Mesendoderm (in vitro differentiated cells): Measurements from ENCODE around the gene DCAF17.

Experiments used
- DNase-seq: peaks from one replicate; pipeline ENCODE4 v3.0.0; 2013
- H2AK5ac ChIP-seq: 2 replicates; pipeline ENCODE4 v1.6.1; 2013; ENCODE audit warnings: low read length, inconsistent platforms
- H2BK120ac ChIP-seq: 2 replicates; pipeline ENCODE4 v1.6.1; 2013; ENCODE audit warnings: low read depth, mild to moderate bottlenecking, low read length, moderate library complexity, mixed read lengths
- H2BK15ac ChIP-seq: replicated peaks from 2 replicates; pipeline ENCODE4 v1.6.1; 2013; ENCODE audit warnings: low read depth, mild to moderate bottlenecking, moderate library complexity
- H2BK5ac ChIP-seq: 2 replicates; pipeline ENCODE4 v1.6.1; 2013; ENCODE audit warnings: low read length, inconsistent platforms
- H3K18ac ChIP-seq: 2 replicates; pipeline ENCODE4 v1.6.1; 2013; ENCODE audit warnings: mild to moderate bottlenecking, low read length, mixed read lengths
- H3K23ac ChIP-seq: one replicate; pipeline ENCODE4 v1.6.1; 2013; ENCODE audit warnings: low read length
- H3K27ac ChIP-seq: 2 replicates; pipeline ENCODE4 v1.5.1; 2013; ENCODE audit warnings: low read depth, mild to moderate bottlenecking, inconsistent platforms, low read length, moderate library complexity
- H3K27me3 ChIP-seq: 2 replicates; pipeline ENCODE4 v1.6.1; 2013; ENCODE audit warnings: low read length, control low read depth, mild to moderate bottlenecking, inconsistent platforms; ENCODE audit not compliant: insufficient read depth, poor library complexity
- H3K36me3 ChIP-seq: 2 replicates; pipeline ENCODE4 v1.6.1; 2013; ENCODE audit warnings: low read length, inconsistent platforms; ENCODE audit not compliant: control insufficient read depth, insufficient read depth
- H3K4ac ChIP-seq: one replicate; pipeline ENCODE4 v1.6.1; 2013; ENCODE audit warnings: low read depth, mild to moderate bottlenecking, low read length, moderate library complexity
- H3K4me1 ChIP-seq: 2 replicates; pipeline ENCODE4 v1.6.1; 2013; ENCODE audit warnings: low read depth, low read length, inconsistent platforms; ENCODE audit not compliant: control insufficient read depth
- H3K4me2 ChIP-seq: 2 replicates; pipeline ENCODE4 v1.6.1; 2013; ENCODE audit warnings: low read length
- H3K4me3 ChIP-seq: 2 replicates; pipeline ENCODE4 v1.5.1; 2013; ENCODE audit warnings: mild to moderate bottlenecking, low read length
- H3K56ac ChIP-seq: one replicate; pipeline ENCODE4 v1.6.1; 2013; ENCODE audit warnings: low read length
- H3K79me1 ChIP-seq: 2 replicates; pipeline ENCODE4 v1.6.1; 2013; ENCODE audit warnings: low read length, inconsistent platforms
- H3K79me2 ChIP-seq: 2 replicates; pipeline ENCODE4 v1.6.1; 2013; ENCODE audit warnings: mild to moderate bottlenecking, low read length; ENCODE audit not compliant: control insufficient read depth, insufficient read depth
- H3K9ac ChIP-seq: 2 replicates; pipeline ENCODE4 v1.6.1; 2013; ENCODE audit warnings: low read length, inconsistent platforms
- H4K5ac ChIP-seq: one replicate; pipeline ENCODE4 v1.6.1; 2013; ENCODE audit warnings: low read length
- H4K8ac ChIP-seq: one replicate; pipeline ENCODE4 v1.6.1; 2013; ENCODE audit warnings: low read depth, mild to moderate bottlenecking, control low read depth, low read length, moderate library complexity
- WGBS: extraction: QIAGEN DNeasy Blood & Tissue Kit; methylation state at CpG from one replicate; pipeline ENCODE4 v1.1.7; 2013; ENCODE audit warnings: low lambda C conversion rate, missing lambda C conversion rate; ENCODE audit not compliant: insufficient coverage; ENCODE audit errors: extremely low coverage; 5-methylcytosine and 5-hydroxymethylcytosine counted together

The DCAF17 gene

GRCh38 chr2:171432969-171433762 lies 860 bp upstream of the DCAF17 start:
- Histone ChIP-seq H3K18ac (peak overlapping the region; percentile 82), H2BK120ac (no peak overlapping the region), H4K5ac (peak overlapping the region; percentile 96), H3K27me3 (no peaks in the 10 kb centered on the region), H3K9ac (peak overlapping the region; percentile 92), H2AK5ac (peak overlapping the region; percentile 100), H4K8ac (no peak overlapping the region), H2BK5ac (peak overlapping the region; percentile 95), H3K4me3 (peak overlapping the region; percentile 90), H3K79me2 (peaks cover 33% of the 10 kb centered on the region), H3K79me1 (peaks cover 8% of the 10 kb centered on the region), H3K4ac (peak overlapping the region; percentile 25), H3K36me3 (no peaks in the 10 kb centered on the region), H2BK15ac (no peak overlapping the region), H3K4me1 (peaks cover 9% of the 10 kb centered on the region), H3K27ac (peak overlapping the region; percentile 85), H3K56ac (peak overlapping the region; percentile 95), H3K4me2 (peak overlapping the region; percentile 77), H3K23ac (peak overlapping the region; percentile 32)
- peak; percentile 76 for DNase-seq
- WGBS = no CpG with 5 or more reads among the region's 20 CpGs

DNA sequence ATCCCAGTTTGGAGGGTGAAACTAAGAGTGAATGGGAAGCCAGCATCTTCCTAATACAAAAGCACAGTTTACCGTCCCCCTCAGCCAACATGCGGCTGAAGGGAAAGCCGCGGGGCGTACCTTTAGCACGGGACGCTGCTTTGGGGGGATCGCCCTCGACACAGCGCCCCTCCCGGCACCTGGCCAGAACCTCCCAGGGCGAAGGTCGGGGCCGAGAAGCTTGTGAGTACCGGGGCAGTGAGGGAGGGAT lies 338 bp upstream of the DCAF17 start, which contains the start of gene METTL8:
METTL8 (minus strand) TSS at position 228 of the 250 bp plus-strand sequence. CDS start 41,805 bp downstream, outside the sequence.
- peak within 1 kb of the TSS; percentile 59 for H4K8ac ChIP-seq
- H3K4ac ChIP-seq = peak within 1 kb of the TSS; percentile 92
- peak within 1 kb of the TSS; percentile 32 for H3K23ac ChIP-seq
- H3K4me3 ChIP-seq = peak within 1 kb of the TSS; percentile 90
- H3K27ac ChIP-seq = peak within 1 kb of the TSS; percentile 98
- no peaks in the 10 kb centered on the region for H3K27me3 ChIP-seq
- H4K5ac ChIP-seq = peak within 1 kb of the TSS; percentile 96
- H3K4me2 ChIP-seq = peak within 1 kb of the TSS; percentile 77
- H2BK15ac ChIP-seq = no peak within 1 kb of the TSS
- peak within 1 kb of the TSS; percentile 95 for H2BK5ac ChIP-seq
- peaks cover 6% of the 10 kb centered on the region for H3K79me1 ChIP-seq
- no peak within 1 kb of the TSS for H2BK120ac ChIP-seq
- DNase-seq = no peak
- peak within 1 kb of the TSS; percentile 86 for H3K18ac ChIP-seq
- H3K56ac ChIP-seq = peak within 1 kb of the TSS; percentile 95
- WGBS = no CpG with 5 or more reads among the region's 15 CpGs
- H3K4me1 ChIP-seq = peaks cover 7% of the 10 kb centered on the region
- H3K79me2 ChIP-seq = peaks cover 29% of the 10 kb centered on the region
- H3K9ac ChIP-seq = peak within 1 kb of the TSS; percentile 92
- H2AK5ac ChIP-seq = peak within 1 kb of the TSS; percentile 100
- H3K36me3 ChIP-seq = no peaks in the 10 kb centered on the region

DNA sequence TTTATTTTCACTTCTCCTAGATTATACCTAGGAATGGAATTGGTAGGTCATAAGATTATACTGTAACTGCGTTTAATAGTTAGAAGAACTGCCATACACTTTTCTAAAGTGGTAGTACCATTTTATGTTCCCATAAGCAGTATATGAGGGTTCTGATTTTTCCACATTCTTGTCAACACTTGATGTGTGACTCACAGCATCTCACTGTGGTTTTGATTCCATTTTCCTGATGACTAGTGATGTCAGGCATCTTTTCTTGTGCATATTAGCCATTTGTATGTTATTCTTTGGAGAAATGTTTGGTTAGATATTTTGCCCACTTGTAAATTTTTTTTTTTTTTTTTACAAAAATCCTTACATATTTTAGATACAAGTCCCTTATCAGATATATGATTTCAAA lies 2.3 kb downstream of the DCAF17 start:
- WGBS = no CpG with 5 or more reads among the region's 1 CpG
- no peak for DNase-seq
- Histone ChIP-seq H3K79me1 (peaks cover 6% of the 10 kb centered on the region), H2BK15ac (no peak overlapping the region), H3K56ac (no peak overlapping the region), H3K4ac (no peak overlapping the region), H4K8ac (no peak overlapping the region), H2BK120ac (no peak overlapping the region), H3K23ac (no peak overlapping the region), H3K4me1 (peaks cover 4% of the 10 kb centered on the region), H3K79me2 (peaks cover 17% of the 10 kb centered on the region), H3K4me2 (no peak overlapping the region), H3K4me3 (no peak overlapping the region), H2AK5ac (no peak overlapping the region), H2BK5ac (no peak overlapping the region), H4K5ac (no peak overlapping the region), H3K36me3 (no peaks in the 10 kb centered on the region), H3K27ac (no peak overlapping the region), H3K18ac (no peak overlapping the region), H3K9ac (no peak overlapping the region), H3K27me3 (no peaks in the 10 kb centered on the region)

- Histone ChIP-seq H2BK15ac (no peak overlapping the region), H3K27me3 (no peaks in the 10 kb centered on the region), H3K9ac (no peak overlapping the region), H2BK5ac (no peak overlapping the region), H4K8ac (no peak overlapping the region), H3K23ac (no peak overlapping the region), H2BK120ac (no peak overlapping the region), H3K36me3 (no peaks in the 10 kb centered on the region), H2AK5ac (no peak overlapping the region), H4K5ac (no peak overlapping the region), H3K4me2 (no peak overlapping the region), H3K56ac (no peak overlapping the region), H3K27ac (no peak overlapping the region), H3K18ac (no peak overlapping the region), H3K79me2 (no peaks in the 10 kb centered on the region), H3K4me3 (no peak overlapping the region), H3K4ac (no peak overlapping the region), H3K4me1 (no peaks in the 10 kb centered on the region), H3K79me1 (peaks cover 2% of the 10 kb centered on the region)
- DNase-seq = no peak
These were observed 7.4 kb downstream of the DCAF17 start for GRCh38 chr2:171441470-171441869.

DNA sequence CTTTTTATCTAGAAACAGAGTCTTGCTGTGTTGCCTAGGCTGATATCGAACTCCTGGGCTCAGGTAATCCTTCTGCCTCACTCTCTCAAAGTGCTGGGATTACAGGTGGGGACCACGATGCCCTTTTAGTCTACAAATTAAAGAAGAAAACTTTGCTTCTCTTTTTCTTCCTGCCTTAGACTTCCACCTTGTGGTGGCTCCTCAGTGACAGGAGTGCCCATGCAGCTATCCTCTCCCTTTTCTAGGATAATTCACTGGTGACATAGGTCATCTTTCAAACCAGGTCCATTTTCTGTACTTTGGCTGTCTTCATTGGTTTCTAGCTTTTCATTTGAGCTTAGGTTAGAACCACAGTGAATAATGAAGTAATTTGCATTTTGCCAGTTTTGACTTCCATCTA lies 13.6 kb downstream of the DCAF17 start:
- H3K18ac ChIP-seq = no peak overlapping the region
- no peaks in the 10 kb centered on the region for H3K27me3 ChIP-seq
- no peaks in the 10 kb centered on the region for H3K4me1 ChIP-seq
- no peaks in the 10 kb centered on the region for H3K36me3 ChIP-seq
- no peak overlapping the region for H2BK120ac ChIP-seq
- no peak overlapping the region for H2AK5ac ChIP-seq
- no peak overlapping the region for H3K23ac ChIP-seq
- H4K5ac ChIP-seq = no peak overlapping the region
- H3K4me3 ChIP-seq = no peak overlapping the region
- H3K9ac ChIP-seq = no peak overlapping the region
- no peak overlapping the region for H4K8ac ChIP-seq
- H2BK5ac ChIP-seq = no peak overlapping the region
- no peak overlapping the region for H3K4me2 ChIP-seq
- WGBS = no CpG with 5 or more reads among the region's 2 CpGs
- H3K79me2 ChIP-seq = no peaks in the 10 kb centered on the region
- H3K56ac ChIP-seq = no peak overlapping the region
- no peaks in the 10 kb centered on the region for H3K79me1 ChIP-seq
- DNase-seq = peak; percentile 26
- H3K27ac ChIP-seq = no peak overlapping the region
- H3K4ac ChIP-seq = no peak overlapping the region
- no peak overlapping the region for H2BK15ac ChIP-seq

DNA sequence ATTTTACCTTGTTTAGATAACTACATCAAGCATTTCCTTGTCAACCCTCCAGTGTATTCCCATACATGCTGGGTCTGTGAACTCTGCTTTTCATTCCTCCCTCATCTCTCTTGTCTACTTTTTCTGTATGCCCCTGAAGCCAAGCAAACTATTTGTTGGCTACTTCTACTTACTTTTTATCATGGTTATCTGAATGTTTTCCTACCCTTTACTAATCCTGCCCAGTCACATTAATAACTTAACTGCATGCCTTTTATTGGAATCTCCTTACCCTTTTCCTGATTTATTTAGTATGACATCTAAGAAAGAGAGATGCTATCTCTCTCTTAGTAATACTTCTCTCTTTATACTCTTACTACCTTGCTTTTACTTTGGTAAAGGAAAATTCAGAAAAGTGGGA lies 17.0 kb downstream of the DCAF17 start:
- Histone ChIP-seq H3K4me3 (no peak overlapping the region), H3K79me2 (no peaks in the 10 kb centered on the region), H2AK5ac (no peak overlapping the region), H3K4me1 (no peaks in the 10 kb centered on the region), H3K23ac (no peak overlapping the region), H3K36me3 (no peaks in the 10 kb centered on the region), H4K5ac (no peak overlapping the region), H3K27ac (no peak overlapping the region), H3K4ac (no peak overlapping the region), H3K27me3 (no peaks in the 10 kb centered on the region), H2BK120ac (no peak overlapping the region), H3K79me1 (no peaks in the 10 kb centered on the region), H4K8ac (no peak overlapping the region), H2BK15ac (no peak overlapping the region), H3K18ac (no peak overlapping the region), H3K9ac (no peak overlapping the region), H3K4me2 (no peak overlapping the region), H2BK5ac (no peak overlapping the region), H3K56ac (no peak overlapping the region)
- no peak for DNase-seq
